HG03159 (cell line): ENCODE measurements around the gene SMAD3.

Experiments
- ATAC-seq: cut with Tn5 transposase; IDR thresholded peaks from one replicate; pipeline ENCODE4 v1.9.1; 2021; ENCODE audit warnings: mild to moderate bottlenecking, moderate library complexity; ENCODE audit not compliant: unreplicated experiment

SMAD3 gene

GRCh38 chr15:67176195-67176971 lies 111.0 kb downstream of the SMAD3 start:
- ATAC-seq, result no peak

- no peak for ATAC-seq
These were observed 112.3 kb downstream of the SMAD3 start for GRCh38 chr15:67177752-67178151.

- no peak for ATAC-seq
These were observed 113.3 kb downstream of the SMAD3 start for GRCh38 chr15:67178569-67179210.

GRCh38 chr15:67179411-67179995 lies 114.1 kb downstream of the SMAD3 start:
- no peak for ATAC-seq

- ATAC-seq, result no peak
These were observed 114.6 kb downstream of the SMAD3 start for GRCh38 chr15:67180035-67180434.

GRCh38 chr15:67180514-67181191 lies 115.3 kb downstream of the SMAD3 start:
- ATAC-seq, result no peak

- ATAC-seq, result no peak
These were observed 115.8 kb downstream of the SMAD3 start for GRCh38 chr15:67181221-67181639.

- ATAC-seq, result no peak
These were observed 118.2 kb downstream of the SMAD3 start for GRCh38 chr15:67183443-67184169.

- no peak for ATAC-seq
These were observed 119.0 kb downstream of the SMAD3 start for GRCh38 chr15:67184208-67184925.

- ATAC-seq, result no peak
These were observed 119.6 kb downstream of the SMAD3 start for GRCh38 chr15:67185051-67185450.

- ATAC-seq, result no peak
These were observed 120.3 kb downstream of the SMAD3 start for GRCh38 chr15:67185621-67186225.

GRCh38 chr15:67186226-67186649 lies 120.8 kb downstream of the SMAD3 start:
- ATAC-seq, result no peak

- ATAC-seq, result no peak
These were observed 121.3 kb downstream of the SMAD3 start for GRCh38 chr15:67186688-67187087.

GRCh38 chr15:67187351-67187854 lies 122.0 kb downstream of the SMAD3 start:
- no peak for ATAC-seq

GRCh38 chr15:67188551-67189218 lies 123.3 kb downstream of the SMAD3 start:
- ATAC-seq, result no peak

- no peak for ATAC-seq
These were observed 124.1 kb downstream of the SMAD3 start for GRCh38 chr15:67189326-67190051.

GRCh38 chr15:67190326-67190725 lies 124.9 kb downstream of the SMAD3 start:
- no peak for ATAC-seq

GRCh38 chr15:67190813-67191212 lies 125.4 kb downstream of the SMAD3 start:
- no peak for ATAC-seq
